Type B pancreatic cell (in vitro differentiated cells): ENCODE results near the gene SNX9. TPM values are rescaled to one million over a fixed set of nuclear protein-coding genes. Genes with fewer than 3 reads are reported as not detected.
"Not testable (repeated sequence)": the region's sequence is repeated elsewhere in the genome, so short reads cannot be mapped to it uniquely, and the experiment has no call there.

Experiments used
- DNase-seq: peaks from one replicate; pipeline ENCODE4 v3.0.0; 2021; ENCODE audit warnings: mixed read lengths; ENCODE audit not compliant: unreplicated experiment; ENCODE audit errors: extremely low spot score
- H3K27ac Mint-ChIP-seq: 2 replicates; pipeline ENCODE4 v1.8.0; 2021; ENCODE audit warnings: mild to moderate bottlenecking, mixed read lengths
- H3K27me3 Mint-ChIP-seq: 2 replicates; pipeline ENCODE4 v1.8.0; 2021; ENCODE audit warnings: mixed read lengths
- H3K36me3 Mint-ChIP-seq: 2 replicates; pipeline ENCODE4 v1.8.0; 2021; ENCODE audit warnings: mixed read lengths
- H3K4me1 Mint-ChIP-seq: one replicate; pipeline ENCODE4 v1.8.0; 2021; ENCODE audit warnings: mixed read lengths; ENCODE audit not compliant: unreplicated experiment
- H3K4me3 Mint-ChIP-seq: 2 replicates; pipeline ENCODE4 v1.8.0; 2021; ENCODE audit warnings: mild to moderate bottlenecking, mixed read lengths
- H3K9me3 Mint-ChIP-seq: 2 replicates; pipeline ENCODE4 v1.8.0; 2021; ENCODE audit warnings: mixed read lengths
- CTCF ChIP-seq: fragments of 200-600 bp; sonication (generic); conservative IDR thresholded peaks from 2 replicates; pipeline ENCODE4 v1.5.0; 2021; ENCODE audit warnings: antibody characterized with exemption, mild to moderate bottlenecking
- total RNA-seq: library from RNA; stranded (reverse); gene quantifications from 2 replicates; pipeline ENCODE4 v1.2.1, GENCODE V29; 2021; ENCODE audit warnings: low replicate concordance

Gene SNX9
- total RNA-seq, 1 donor from 2014 or later: 23.2 TPM

GRCh38 chr6:157967020-157967419 lies 144.0 kb downstream of the SNX9 start:
- no peak for TF ChIP-seq CTCF
- DNase-seq: no peak
- peaks cover 22% of the 10 kb centered on the region for H3K4me1 Mint-ChIP-seq
- H3K27ac Mint-ChIP-seq: peak overlapping the region; percentile 86
- H3K9me3 Mint-ChIP-seq: peaks cover 5% of the 10 kb centered on the region
- H3K27me3 Mint-ChIP-seq: no peaks in the 10 kb centered on the region
- no peaks in the 10 kb centered on the region for H3K36me3 Mint-ChIP-seq
- peak overlapping the region; percentile 55 for H3K4me3 Mint-ChIP-seq

- Mint-ChIP-seq H3K36me3 (no peaks in the 10 kb centered on the region), H3K9me3 (peaks cover 5% of the 10 kb centered on the region), H3K4me1 (peaks cover 22% of the 10 kb centered on the region), H3K27me3 (no peaks in the 10 kb centered on the region), H3K4me3 (no peak overlapping the region), H3K27ac (no peak overlapping the region)
- DNase-seq: no peak
- TF ChIP-seq CTCF: no peak
Observed at GRCh38 chr6:157967486-157967885, 144.4 kb downstream of the SNX9 start.

- not testable (repeated sequence) for H3K4me3 Mint-ChIP-seq, H3K9me3 Mint-ChIP-seq, DNase-seq, H3K27ac Mint-ChIP-seq, H3K36me3 Mint-ChIP-seq, H3K27me3 Mint-ChIP-seq
- H3K4me1 Mint-ChIP-seq: peaks cover 30% of the 10 kb centered on the region
Observed at GRCh38 chr6:157972177-157972576, 149.1 kb downstream of the SNX9 start.

- no peaks in the 10 kb centered on the region for H3K9me3 Mint-ChIP-seq
- no peak overlapping the region for H3K27ac Mint-ChIP-seq
- TF ChIP-seq CTCF: no peak
- no peaks in the 10 kb centered on the region for H3K27me3 Mint-ChIP-seq
- H3K36me3 Mint-ChIP-seq: no peaks in the 10 kb centered on the region
- peaks cover 27% of the 10 kb centered on the region for H3K4me1 Mint-ChIP-seq
- DNase-seq: no peak
- no peak overlapping the region for H3K4me3 Mint-ChIP-seq
Observed at GRCh38 chr6:157974341-157974894, 151.4 kb downstream of the SNX9 start.

GRCh38 chr6:157974967-157975366 lies 151.9 kb downstream of the SNX9 start:
- no peak for TF ChIP-seq CTCF
- no peak overlapping the region for H3K4me3 Mint-ChIP-seq
- no peak for DNase-seq
- H3K9me3 Mint-ChIP-seq: no peaks in the 10 kb centered on the region
- H3K4me1 Mint-ChIP-seq: peaks cover 27% of the 10 kb centered on the region
- no peaks in the 10 kb centered on the region for H3K36me3 Mint-ChIP-seq
- H3K27me3 Mint-ChIP-seq: peaks cover 1% of the 10 kb centered on the region
- H3K27ac Mint-ChIP-seq: no peak overlapping the region

GRCh38 chr6:157975456-157975855 lies 152.4 kb downstream of the SNX9 start:
- H3K4me1 Mint-ChIP-seq: peaks cover 27% of the 10 kb centered on the region
- no peaks in the 10 kb centered on the region for H3K36me3 Mint-ChIP-seq

More at GRCh38 chr6:157975456-157975855, 152.4 kb downstream of the SNX9 start:
- Mint-ChIP-seq H3K4me3 (no peak overlapping the region), H3K9me3 (no peaks in the 10 kb centered on the region), H3K27me3 (peaks cover 6% of the 10 kb centered on the region), H3K27ac (no peak overlapping the region)
- DNase-seq: no peak
- no peak for TF ChIP-seq CTCF
